Fibroblast of skin of right biceps (primary cell): ENCODE data around the gene GLMP.

Experiments used
- DNase-seq: peaks from one replicate; pipeline ENCODE4 v3.0.0-alpha.2; 2013

Gene GLMP

GRCh38 chr1:156295391-156295947 lies at the start of gene GLMP:
TSS of gene GLMP (minus strand) at chr1:156295679. CDS start at chr1:156295645, 34 bp downstream.
- peak; percentile 68 for DNase-seq

- no peak for DNase-seq
Observed at GRCh38 chr1:156344409-156344808, 48.9 kb upstream of the GLMP start.

- peak; percentile 17 for DNase-seq
Observed at GRCh38 chr1:156342166-156342955, 46.9 kb upstream of the GLMP start.

GRCh38 chr1:156338180-156338976 lies 42.9 kb upstream of the GLMP start, which contains the start of the genes CCT3 and TSACC:
TSS of gene CCT3 (minus strand) at chr1:156338292. CDS start at chr1:156338184, 108 bp downstream.
TSS of gene TSACC (plus strand) at chr1:156338526. CDS start at chr1:156339758, 1,232 bp downstream.
- peak; percentile 100 for DNase-seq

GRCh38 chr1:156337888-156338179 lies 42.4 kb upstream of the GLMP start:
- DNase-seq, result no peak

GRCh38 chr1:156337052-156337887 lies 41.8 kb upstream of the GLMP start:
- DNase-seq, result no peak

GRCh38 chr1:156336242-156336641 lies 40.8 kb upstream of the GLMP start:
- no peak for DNase-seq

- peak; percentile 25 for DNase-seq
Observed at GRCh38 chr1:156323179-156323578, 27.7 kb upstream of the GLMP start.

- no peak for DNase-seq
Observed at GRCh38 chr1:156320560-156320959, 25.1 kb upstream of the GLMP start.

GRCh38 chr1:156319664-156320063 lies 24.2 kb upstream of the GLMP start:
- DNase-seq, result peak; percentile 19

- DNase-seq, result no peak
Observed at GRCh38 chr1:156316909-156317308, 21.4 kb upstream of the GLMP start.

- DNase-seq, result no peak
Observed at GRCh38 chr1:156310962-156311361, 15.5 kb upstream of the GLMP start.

GRCh38 chr1:156308078-156308477 lies 12.6 kb upstream of the GLMP start:
- DNase-seq, result no peak

GRCh38 chr1:156305215-156305614 lies 9.7 kb upstream of the GLMP start:
- no peak for DNase-seq

GRCh38 chr1:156303241-156303640 lies 7.8 kb upstream of the GLMP start:
- DNase-seq, result no peak

GRCh38 chr1:156298852-156299357 lies 3.4 kb upstream of the GLMP start, which contains the start of gene VHLL:
TSS of gene VHLL (minus strand) at chr1:156299307. CDS start at chr1:156299189, 118 bp downstream.
- DNase-seq, result no peak

- DNase-seq, result no peak
Observed at GRCh38 chr1:156293895-156294294, 1.6 kb downstream of the GLMP start.

GRCh38 chr1:156293098-156293434 lies 2.4 kb downstream of the GLMP start:
- no peak for DNase-seq

- DNase-seq, result peak; percentile 74
Observed at GRCh38 chr1:156291226-156292061, 4.0 kb downstream of the GLMP start.

GRCh38 chr1:156289857-156290256 lies 5.6 kb downstream of the GLMP start:
- DNase-seq, result no peak

- no peak for DNase-seq
Observed at GRCh38 chr1:156286061-156286460, 9.4 kb downstream of the GLMP start.

- no peak for DNase-seq
Observed at GRCh38 chr1:156285437-156285836, 10.0 kb downstream of the GLMP start.
